ENCODE measurements around the gene LORICRIN.

The LORICRIN gene

DNA sequence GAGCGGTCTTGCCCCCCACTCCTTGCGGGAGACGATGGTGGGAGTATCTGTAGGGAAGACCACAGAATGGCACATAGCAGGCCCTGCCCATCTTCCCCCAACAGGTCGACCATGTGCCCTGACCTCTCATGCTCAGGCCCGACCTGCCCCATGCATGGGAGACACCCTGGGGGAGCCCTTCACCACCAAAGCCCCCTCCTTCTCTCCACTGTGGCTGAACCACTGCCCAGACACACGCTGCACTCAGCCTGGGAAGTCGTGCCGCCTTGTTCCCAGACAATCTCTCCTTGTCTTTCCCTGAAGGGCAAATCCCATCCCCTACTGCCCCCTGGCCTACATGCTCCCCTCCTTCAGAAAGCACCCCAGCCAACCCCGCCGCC lies 47.7 kb downstream of the LORICRIN start:
- DNase-seq: no peak
- Histone ChIP-seq H3K36me3 (ENCODE audit: control insufficient read depth in 1 of 2, insufficient read depth in 2 of 2, low read length in 2 of 2) (no peaks in the 10 kb centered on the region), H3K18ac (ENCODE audit: low read length) (no peak overlapping the region), H3K4me1 (ENCODE audit: control insufficient read depth in 1 of 2, insufficient read depth in 2 of 2, low read length in 2 of 2) (no peaks in the 10 kb centered on the region), H2AFZ (ENCODE audit: insufficient read depth, low read length, poor library complexity) (no peak overlapping the region), H2AK5ac (ENCODE audit: low read length) (no peak overlapping the region), H3K14ac (ENCODE audit: low read length) (no peak overlapping the region), H4K91ac (ENCODE audit: low read depth, low read length) (no peak overlapping the region), H3K79me1 (ENCODE audit: low read length) (no peaks in the 10 kb centered on the region), H3K27ac (ENCODE audit: low read depth, low read length) (no peak overlapping the region), H3K79me2 (ENCODE audit: control insufficient read depth, insufficient read depth, low read length, poor library complexity) (no peaks in the 10 kb centered on the region), H4K8ac (ENCODE audit: low read depth, low read length) (no peak overlapping the region), H3K9ac (ENCODE audit: low read length) (no peak overlapping the region), H2BK5ac (ENCODE audit: low read depth, low read length, poor library complexity) (no peak overlapping the region), H3K4ac (ENCODE audit: low read depth, low read length) (no peak overlapping the region), H3K4me3 (ENCODE audit: low read depth, low read length) (no peak overlapping the region), H2BK120ac (ENCODE audit: insufficient read depth, low read length, poor library complexity) (no peak overlapping the region), H3K9me3 (ENCODE audit: insufficient read depth, low read depth, low read length) (no peaks in the 10 kb centered on the region), H3K27me3 (ENCODE audit: insufficient read depth, low read length) (no peaks in the 10 kb centered on the region), H4K12ac (ENCODE audit: low read depth, low read length) (no peak overlapping the region), H2BK12ac (ENCODE audit: low read length) (no peak overlapping the region), H3K23ac (ENCODE audit: low read length) (no peak overlapping the region), H3K4me2 (ENCODE audit: low read length) (no peak overlapping the region)
- no CpG with 5 or more reads among the region's 10 CpGs for WGBS (ENCODE audit: extremely low coverage, insufficient coverage, insufficient read length)

DNA sequence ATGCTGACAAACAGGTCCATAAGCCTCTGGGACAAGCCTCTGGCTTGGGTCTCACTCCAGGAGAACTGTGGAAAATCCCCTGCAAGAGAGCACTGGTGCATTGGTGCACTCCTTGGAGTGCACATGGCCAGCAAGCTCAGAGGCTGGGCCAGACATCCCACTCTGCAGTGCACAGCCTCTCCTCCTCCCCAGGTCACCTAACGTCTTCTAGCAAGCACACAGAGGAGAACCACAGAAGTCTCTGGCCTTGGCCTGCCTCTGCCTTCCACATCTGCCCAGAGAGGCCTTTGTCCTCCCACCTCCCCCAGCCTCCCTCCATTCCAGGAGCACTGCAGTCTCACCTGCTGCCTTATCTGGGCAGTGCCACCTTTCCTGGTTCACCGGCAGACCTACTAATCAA lies 49.1 kb downstream of the LORICRIN start:
- DNase-seq: no peak
- H3K23ac ChIP-seq (ENCODE audit: low read length): no peak overlapping the region
- no peak overlapping the region for H2BK12ac ChIP-seq (ENCODE audit: low read length)
- H2AK5ac ChIP-seq (ENCODE audit: low read length): no peak overlapping the region
- H3K36me3 ChIP-seq (ENCODE audit: control insufficient read depth in 1 of 2, insufficient read depth in 2 of 2, low read length in 2 of 2): no peaks in the 10 kb centered on the region
- H3K4me2 ChIP-seq (ENCODE audit: low read length): no peak overlapping the region
- no peak overlapping the region for H2BK120ac ChIP-seq (ENCODE audit: insufficient read depth, low read length, poor library complexity)
- H4K12ac ChIP-seq (ENCODE audit: low read depth, low read length): no peak overlapping the region
- H3K14ac ChIP-seq (ENCODE audit: low read length): no peak overlapping the region
- no peak overlapping the region for H2BK5ac ChIP-seq (ENCODE audit: low read depth, low read length, poor library complexity)
- no peak overlapping the region for H4K8ac ChIP-seq (ENCODE audit: low read depth, low read length)
- no peaks in the 10 kb centered on the region for H3K9me3 ChIP-seq (ENCODE audit: insufficient read depth, low read depth, low read length)
- no peak overlapping the region for H2AFZ ChIP-seq (ENCODE audit: insufficient read depth, low read length, poor library complexity)
- H4K91ac ChIP-seq (ENCODE audit: low read depth, low read length): no peak overlapping the region
- no peak overlapping the region for H3K18ac ChIP-seq (ENCODE audit: low read length)
- H3K4ac ChIP-seq (ENCODE audit: low read depth, low read length): no peak overlapping the region
- no peaks in the 10 kb centered on the region for H3K4me1 ChIP-seq (ENCODE audit: control insufficient read depth in 1 of 2, insufficient read depth in 2 of 2, low read length in 2 of 2)
- H3K27me3 ChIP-seq (ENCODE audit: insufficient read depth, low read length): no peaks in the 10 kb centered on the region
- H3K4me3 ChIP-seq (ENCODE audit: low read depth, low read length): no peak overlapping the region
- H3K79me2 ChIP-seq (ENCODE audit: control insufficient read depth, insufficient read depth, low read length, poor library complexity): no peaks in the 10 kb centered on the region
- no peaks in the 10 kb centered on the region for H3K79me1 ChIP-seq (ENCODE audit: low read length)
- WGBS (ENCODE audit: extremely low coverage, insufficient coverage, insufficient read length): no CpG with 5 or more reads among the region's 2 CpGs
- H3K27ac ChIP-seq (ENCODE audit: low read depth, low read length): no peak overlapping the region
- H3K9ac ChIP-seq (ENCODE audit: low read length): no peak overlapping the region

DNA sequence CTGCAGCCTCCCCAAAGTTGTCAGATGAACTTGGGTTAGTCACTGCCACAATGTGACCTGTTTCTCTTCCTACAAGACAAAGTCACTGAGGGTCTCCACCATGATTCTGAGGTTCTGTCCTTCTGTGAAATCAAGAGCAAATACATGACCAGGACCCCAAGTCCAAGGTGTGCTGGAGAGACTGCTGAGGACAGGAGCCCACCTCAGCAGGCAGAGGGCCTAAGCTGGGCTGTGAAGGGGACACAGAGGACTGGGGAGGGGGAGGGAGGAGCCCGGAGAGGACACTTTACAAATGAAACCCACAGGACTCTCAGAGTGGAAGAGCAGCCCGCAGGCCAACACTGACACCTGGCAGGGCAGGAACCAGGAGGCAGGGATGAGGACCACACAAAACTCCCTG lies 50.0 kb downstream of the LORICRIN start:
- H4K12ac ChIP-seq (ENCODE audit: low read depth, low read length): no peak overlapping the region
- H3K27ac ChIP-seq (ENCODE audit: low read depth, low read length): no peak overlapping the region
- H3K79me2 ChIP-seq (ENCODE audit: control insufficient read depth, insufficient read depth, low read length, poor library complexity): no peaks in the 10 kb centered on the region
- H4K8ac ChIP-seq (ENCODE audit: low read depth, low read length): no peak overlapping the region
- no peak overlapping the region for H3K9ac ChIP-seq (ENCODE audit: low read length)
- H3K4ac ChIP-seq (ENCODE audit: low read depth, low read length): no peak overlapping the region
- H3K4me1 ChIP-seq (ENCODE audit: control insufficient read depth in 1 of 2, insufficient read depth in 2 of 2, low read length in 2 of 2): no peaks in the 10 kb centered on the region
- H3K9me3 ChIP-seq (ENCODE audit: insufficient read depth, low read depth, low read length): no peaks in the 10 kb centered on the region
- DNase-seq: no peak
- H3K4me3 ChIP-seq (ENCODE audit: low read depth, low read length): no peak overlapping the region
- no peak overlapping the region for H2BK5ac ChIP-seq (ENCODE audit: low read depth, low read length, poor library complexity)
- H3K4me2 ChIP-seq (ENCODE audit: low read length): no peak overlapping the region
- no peak overlapping the region for H2AFZ ChIP-seq (ENCODE audit: insufficient read depth, low read length, poor library complexity)
- no CpG with 5 or more reads among the region's 2 CpGs for WGBS (ENCODE audit: extremely low coverage, insufficient coverage, insufficient read length)
- no peaks in the 10 kb centered on the region for H3K79me1 ChIP-seq (ENCODE audit: low read length)
- no peak overlapping the region for H4K91ac ChIP-seq (ENCODE audit: low read depth, low read length)
- H3K27me3 ChIP-seq (ENCODE audit: insufficient read depth, low read length): no peaks in the 10 kb centered on the region
- no peak overlapping the region for H3K18ac ChIP-seq (ENCODE audit: low read length)
- no peak overlapping the region for H2BK120ac ChIP-seq (ENCODE audit: insufficient read depth, low read length, poor library complexity)
- H3K23ac ChIP-seq (ENCODE audit: low read length): no peak overlapping the region
- no peak overlapping the region for H3K14ac ChIP-seq (ENCODE audit: low read length)
- no peaks in the 10 kb centered on the region for H3K36me3 ChIP-seq (ENCODE audit: control insufficient read depth in 1 of 2, insufficient read depth in 2 of 2, low read length in 2 of 2)
- H2AK5ac ChIP-seq (ENCODE audit: low read length): no peak overlapping the region
- no peak overlapping the region for H2BK12ac ChIP-seq (ENCODE audit: low read length)

- H3K23ac ChIP-seq (ENCODE audit: low read length): no peak overlapping the region
- no peak overlapping the region for H3K14ac ChIP-seq (ENCODE audit: low read length)
- no peak overlapping the region for H4K8ac ChIP-seq (ENCODE audit: low read depth, low read length)
- H3K4ac ChIP-seq (ENCODE audit: low read depth, low read length): no peak overlapping the region
- no peaks in the 10 kb centered on the region for H3K27me3 ChIP-seq (ENCODE audit: insufficient read depth, low read length)
- no peaks in the 10 kb centered on the region for H3K79me2 ChIP-seq (ENCODE audit: control insufficient read depth, insufficient read depth, low read length, poor library complexity)
- no peaks in the 10 kb centered on the region for H3K4me1 ChIP-seq (ENCODE audit: control insufficient read depth in 1 of 2, insufficient read depth in 2 of 2, low read length in 2 of 2)
- no peak overlapping the region for H3K27ac ChIP-seq (ENCODE audit: low read depth, low read length)
- no peak overlapping the region for H4K12ac ChIP-seq (ENCODE audit: low read depth, low read length)
- H3K4me3 ChIP-seq (ENCODE audit: low read depth, low read length): no peak overlapping the region
- no peak overlapping the region for H3K18ac ChIP-seq (ENCODE audit: low read length)
- H3K79me1 ChIP-seq (ENCODE audit: low read length): no peaks in the 10 kb centered on the region
- DNase-seq: no peak
- WGBS (ENCODE audit: extremely low coverage, insufficient coverage, insufficient read length): no CpG with 5 or more reads among the region's 7 CpGs
- no peak overlapping the region for H2BK5ac ChIP-seq (ENCODE audit: low read depth, low read length, poor library complexity)
- H3K9ac ChIP-seq (ENCODE audit: low read length): no peak overlapping the region
- no peak overlapping the region for H3K4me2 ChIP-seq (ENCODE audit: low read length)
- no peaks in the 10 kb centered on the region for H3K36me3 ChIP-seq (ENCODE audit: control insufficient read depth in 1 of 2, insufficient read depth in 2 of 2, low read length in 2 of 2)
- no peak overlapping the region for H2BK12ac ChIP-seq (ENCODE audit: low read length)
- H3K9me3 ChIP-seq (ENCODE audit: insufficient read depth, low read depth, low read length): no peaks in the 10 kb centered on the region
- H2AFZ ChIP-seq (ENCODE audit: insufficient read depth, low read length, poor library complexity): no peak overlapping the region
- no peak overlapping the region for H4K91ac ChIP-seq (ENCODE audit: low read depth, low read length)
- no peak overlapping the region for H2AK5ac ChIP-seq (ENCODE audit: low read length)
- H2BK120ac ChIP-seq (ENCODE audit: insufficient read depth, low read length, poor library complexity): no peak overlapping the region
Observed at GRCh38 chr1:153310526-153310925, 51.0 kb downstream of the LORICRIN start.
